A549 (cell line): Measurements from ENCODE around the gene CTNNAL1. TPM values are rescaled to one million over a fixed set of nuclear protein-coding genes. Genes with fewer than 3 reads are reported as not detected.

Experiments used
- ATAC-seq, 2 experiments: fragments of 200-7000 bp in 1 of 2; fragments of >200 bp in 1 of 2; cut with Nextera tagmentation in 1 of 2; cut with Tn5 transposase in 1 of 2; 3 replicates each; pipeline versions ENCODE4 v1.8.0 to v1.9.1; 2018 to 2020; ENCODE audit warnings: mild to moderate bottlenecking in 1 of 2, moderate library complexity in 1 of 2
- CTCF ChIA-PET: fragments of 300-600 bp; sonication (Branson Sonifier 250); formaldehyde crosslinking; extraction: SDS; loops from one replicate; lab custom pipeline; 2021; ENCODE audit warnings: antibody characterized with exemption, inconsistent platforms; lab: Yijun Ruan, JAX
- POLR2A ChIA-PET: fragments of 350-600 bp; formaldehyde crosslinking; extraction: SDS; loops from one replicate; lab custom pipeline; 2021; ENCODE audit warnings: antibody characterized with exemption, inconsistent platforms; lab: Yijun Ruan, JAX
- DNase-seq, 2 experiments: peaks; one replicate each; pipeline versions ENCODE4 v3.0.0 to v3.0.0-alpha.2; 2011 to 2016; ENCODE audit warnings: low read depth in 1 of 2, low spot score in 1 of 2
- FAIRE-seq: peaks from 2 replicates; lab custom pipeline; 2011; peaks lifted over from hg19 to GRCh38; lab: Jason Lieb, UNC
- H3K27ac ChIP-seq, 2 experiments: fragments of >200 bp; sonication (Bioruptor Twin); formaldehyde crosslinking; 3 replicates each; pipeline ENCODE4 v1.5.1; 2016 to 2017
- H3K4me1 ChIP-seq: fragments of >200 bp; sonication (Bioruptor Twin); formaldehyde crosslinking; 3 replicates; pipeline ENCODE4 v1.6.1; 2016
- H3K4me2 ChIP-seq: fragments of >200 bp; sonication (Bioruptor Twin); formaldehyde crosslinking; 3 replicates; pipeline ENCODE4 v1.6.1; 2016
- H3K4me3 ChIP-seq: fragments of >200 bp; sonication (Bioruptor Twin); formaldehyde crosslinking; 3 replicates; pipeline ENCODE4 v1.5.1; 2016
- H3K9me3 ChIP-seq: fragments of >200 bp; sonication (Bioruptor Twin); formaldehyde crosslinking; 3 replicates; pipeline ENCODE4 v1.6.1; 2016
- CBX2 ChIP-seq: fragments of 200-600 bp; sonication (generic); IDR thresholded peaks from 2 replicates; pipeline ENCODE4 v1.6.1; 2016; ENCODE audit warnings: low read depth, mild to moderate bottlenecking, borderline replicate concordance
- CBX8 ChIP-seq: fragments of 200-600 bp; sonication (generic); IDR thresholded peaks from 2 replicates; pipeline ENCODE4 v1.6.1; 2016
- CHD4 ChIP-seq: fragments of 200-600 bp; sonication (generic); IDR thresholded peaks from 2 replicates; pipeline ENCODE4 v1.6.1; 2016; ENCODE audit warnings: antibody characterized with exemption, mild to moderate bottlenecking, borderline replicate concordance
- EHF ChIP-seq: fragments of 250-450 bp; sonication (Bioruptor Pico); IDR thresholded peaks from 2 replicates; pipeline ENCODE4 v1.5.0; 2020; ENCODE audit warnings: mild to moderate bottlenecking
- EHMT2 ChIP-seq: fragments of 200-600 bp; sonication (generic); IDR thresholded peaks from 2 replicates; pipeline ENCODE4 v1.6.1; 2016; ENCODE audit warnings: antibody characterized with exemption, low read depth, mild to moderate bottlenecking, moderate library complexity
- EP300 ChIP-seq, 2 experiments: fragments of >200 bp; sonication (Bioruptor Twin); formaldehyde crosslinking; IDR thresholded peaks; 2 replicates in 1 of 2; 3 replicates in 1 of 2; pipeline ENCODE4 v1.6.1; 2016 to 2017
- FOSB ChIP-seq: fragments of 250-450 bp; sonication (Bioruptor Pico); IDR thresholded peaks from 2 replicates; pipeline ENCODE4 v1.5.0; 2020; ENCODE audit warnings: mild to moderate bottlenecking, moderate library complexity
- FOXS1 ChIP-seq: fragments of 250-450 bp; sonication (Bioruptor Pico); IDR thresholded peaks from 2 replicates; pipeline ENCODE4 v1.5.0; 2020; ENCODE audit warnings: mild to moderate bottlenecking, moderate library complexity
- GATA3 ChIP-seq: IDR thresholded peaks from 2 replicates; pipeline ENCODE4 v1.6.1; 2012; ENCODE audit warnings: borderline replicate concordance
- HEYL ChIP-seq: fragments of 250-450 bp; sonication (Bioruptor Pico); IDR thresholded peaks from 2 replicates; pipeline ENCODE4 v1.8.0; 2021; ENCODE audit warnings: mild to moderate bottlenecking, moderate library complexity
- HOXA7 ChIP-seq: fragments of 250-450 bp; sonication (Bioruptor Pico); IDR thresholded peaks from 2 replicates; pipeline ENCODE4 v1.5.0; 2020; ENCODE audit warnings: mild to moderate bottlenecking, moderate library complexity
- HOXB5 ChIP-seq: fragments of 250-450 bp; sonication (Bioruptor Pico); IDR thresholded peaks from 2 replicates; pipeline ENCODE4 v1.5.0; 2020; ENCODE audit warnings: mild to moderate bottlenecking, moderate library complexity
- JUN ChIP-seq, 2 experiments: fragments of >200 bp; sonication (Bioruptor Twin); formaldehyde crosslinking; IDR thresholded peaks; 2 replicates in 1 of 2; 3 replicates in 1 of 2; pipeline ENCODE4 v1.6.1; 2016 to 2017
- JUNB ChIP-seq: fragments of >200 bp; sonication (Bioruptor Twin); formaldehyde crosslinking; IDR thresholded peaks from 2 replicates; pipeline ENCODE4 v1.6.1; 2016
- MAFK ChIP-seq: fragments of 450-650 bp; IDR thresholded peaks from 2 replicates; pipeline ENCODE4 v1.6.1; 2014; ENCODE audit not compliant: partially characterized antibody
- MYC ChIP-seq: IDR thresholded peaks from 2 replicates; pipeline ENCODE4 v1.6.1; 2012; ENCODE audit warnings: mild to moderate bottlenecking, inconsistent platforms, low read length, improper control_type of control experiment, borderline replicate concordance
- NR3C1 ChIP-seq: fragments of >200 bp; sonication (Bioruptor Twin); formaldehyde crosslinking; IDR thresholded peaks from 3 replicates; pipeline ENCODE4 v1.6.1; 2017
- POLR2AphosphoS2 ChIP-seq: conservative IDR thresholded peaks from 2 replicates; pipeline ENCODE4 v1.6.1; 2012; ENCODE audit warnings: low read length, improper control_type of control experiment, inconsistent platforms
- SREBF2 ChIP-seq: fragments of 450-650 bp; IDR thresholded peaks from 2 replicates; pipeline ENCODE4 v1.6.1; 2014; ENCODE audit warnings: mild to moderate bottlenecking, moderate library complexity
- TFCP2L1 ChIP-seq: fragments of 250-450 bp; sonication (Bioruptor Pico); IDR thresholded peaks from 2 replicates; pipeline ENCODE4 v1.5.0; 2021; ENCODE audit warnings: mild to moderate bottlenecking
- WGBS: methylation state at CpG from one replicate; pipeline ENCODE4 v1.1.6; 2017; ENCODE audit errors: missing lambda C conversion rate; 5-methylcytosine and 5-hydroxymethylcytosine counted together
- polyA plus RNA-seq, 4 experiments: library from polyadenylated mRNA; depleted of rRNA in 3 of 4; stranded (reverse); fragments of >200 nt; fragmentation: RNase III in 1 of 4; extraction: RNeasy Plus Mini Kit Qiagen cat#74134 plus additional on column Dnase treatment in 1 of 4; gene quantifications; 2 replicates in 3 of 4; 3 replicates in 1 of 4; pipeline ENCODE4 v1.2.3, GENCODE V29; 2011 to 2017
- TF ChIP-seq, protein P1 (sequence below): fragments of >200 bp; sonication (Bioruptor Twin); formaldehyde crosslinking; IDR thresholded peaks from 2 replicates; pipeline ENCODE4 v1.6.1; 2016
- TF ChIP-seq, protein P2 (sequence below): fragments of 200-600 bp; sonication (generic); IDR thresholded peaks from 2 replicates; pipeline ENCODE4 v1.6.1; 2016; ENCODE audit warnings: antibody characterized with exemption, mild to moderate bottlenecking, moderate library complexity
- TF ChIP-seq, protein P3 (sequence below): fragments of >200 bp; sonication (Bioruptor Twin); formaldehyde crosslinking; IDR thresholded peaks from 3 replicates; pipeline ENCODE4 v1.5.1; 2016

CTNNAL1 gene
- polyA plus RNA-seq, 2 of the 4 experiments (the other 2 are of a cell fraction), result 43.8 to 63.6 TPM

DNA sequence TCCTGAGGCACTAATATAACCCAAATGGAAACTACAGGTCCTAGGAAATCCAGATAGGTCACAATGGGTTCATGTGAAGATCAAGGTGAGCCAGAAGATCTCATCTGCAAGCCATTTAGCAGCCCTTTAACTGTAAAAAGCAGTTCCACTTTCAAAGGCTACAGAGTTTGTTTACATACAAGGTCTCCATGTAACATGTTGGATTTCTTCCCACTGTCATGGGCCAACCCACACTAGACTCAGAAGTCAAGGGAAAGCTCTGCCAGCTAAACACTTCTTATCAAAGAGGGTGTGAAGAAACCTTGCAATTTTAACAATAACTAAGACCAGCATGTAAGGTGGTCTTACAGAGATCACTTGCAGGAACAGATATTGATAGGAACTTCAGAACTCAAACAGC is 3.8 kb upstream of the CTNNAL1 start:
- Histone ChIP-seq H3K4me2 (no peak overlapping the region), H3K4me1 (peaks cover 15% of the 10 kb centered on the region), H3K27ac (no peak overlapping the region), H3K9me3 (no peaks in the 10 kb centered on the region), H3K4me3 (no peak overlapping the region)
- POLR2A ChIA-PET, result no interaction called here
- CTCF ChIA-PET, result interaction anchor here (0.6 to 1.5 kb wide), 3 partner anchors 14 to 61 kb away, joined by 3 read pairs; no protein-coding TSS in a partner anchor
- ATAC-seq, result no peak
- no peak for FAIRE-seq
- TF ChIP-seq CBX2 (no peak), EHF (CRISPR knock-in tag) (no peak), EHMT2 (no peak), HOXB5 (CRISPR knock-in tag) (no peak), FOXS1 (CRISPR knock-in tag) (no peak), EP300 (IDR thresholded peaks at IDR 0.05) (no peak), JUN (IDR thresholded peaks at IDR 0.05) (no peak), HOXA7 (no peak), MYC (no peak), POLR2AphosphoS2 (no peak), HEYL (no peak), SREBF2 (no peak), MAFK (no peak), FOSB (no peak)
- TF ChIP-seq, protein P1, sequence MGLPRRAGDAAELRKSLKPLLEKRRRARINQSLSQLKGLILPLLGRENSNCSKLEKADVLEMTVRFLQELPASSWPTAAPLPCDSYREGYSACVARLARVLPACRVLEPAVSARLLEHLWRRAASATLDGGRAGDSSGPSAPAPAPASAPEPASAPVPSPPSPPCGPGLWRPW, result no peak
- DNase-seq, result no peak

DNA sequence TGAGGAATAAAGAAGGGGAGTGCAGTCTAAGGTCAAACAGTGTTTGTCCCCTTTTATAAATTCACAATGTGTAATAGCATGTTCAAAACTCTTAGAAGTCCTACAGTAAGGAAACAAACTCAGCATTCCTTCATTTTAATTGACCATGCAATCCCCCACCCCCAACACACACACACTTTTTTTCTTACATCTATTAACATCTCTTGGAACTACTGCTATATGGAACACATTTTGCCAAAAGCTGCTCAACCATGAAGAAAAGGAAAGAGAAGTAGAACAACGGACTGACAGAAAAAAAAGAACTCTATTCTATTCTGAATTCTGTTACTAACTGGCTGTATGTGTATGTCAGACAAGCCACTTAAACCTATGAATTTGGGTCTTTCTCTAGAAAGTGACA is 2.8 kb upstream of the CTNNAL1 start:
- Histone ChIP-seq H3K4me2 (no peak overlapping the region), H3K9me3 (no peaks in the 10 kb centered on the region), H3K27ac (no peak overlapping the region), H3K4me3 (no peak overlapping the region), H3K4me1 (peaks cover 20% of the 10 kb centered on the region)
- TF ChIP-seq EP300 (IDR thresholded peaks at IDR 0.05) (no peak), FOXS1 (CRISPR knock-in tag) (no peak), GATA3 (no peak), CHD4 (no peak), MAFK (no peak), NR3C1 (no peak), POLR2AphosphoS2 (no peak), HEYL (no peak), JUN (IDR thresholded peaks at IDR 0.05) (no peak), CBX8 (no peak), JUNB (no peak), TFCP2L1 (no peak), FOSB (no peak)
- TF ChIP-seq, protein P2, sequence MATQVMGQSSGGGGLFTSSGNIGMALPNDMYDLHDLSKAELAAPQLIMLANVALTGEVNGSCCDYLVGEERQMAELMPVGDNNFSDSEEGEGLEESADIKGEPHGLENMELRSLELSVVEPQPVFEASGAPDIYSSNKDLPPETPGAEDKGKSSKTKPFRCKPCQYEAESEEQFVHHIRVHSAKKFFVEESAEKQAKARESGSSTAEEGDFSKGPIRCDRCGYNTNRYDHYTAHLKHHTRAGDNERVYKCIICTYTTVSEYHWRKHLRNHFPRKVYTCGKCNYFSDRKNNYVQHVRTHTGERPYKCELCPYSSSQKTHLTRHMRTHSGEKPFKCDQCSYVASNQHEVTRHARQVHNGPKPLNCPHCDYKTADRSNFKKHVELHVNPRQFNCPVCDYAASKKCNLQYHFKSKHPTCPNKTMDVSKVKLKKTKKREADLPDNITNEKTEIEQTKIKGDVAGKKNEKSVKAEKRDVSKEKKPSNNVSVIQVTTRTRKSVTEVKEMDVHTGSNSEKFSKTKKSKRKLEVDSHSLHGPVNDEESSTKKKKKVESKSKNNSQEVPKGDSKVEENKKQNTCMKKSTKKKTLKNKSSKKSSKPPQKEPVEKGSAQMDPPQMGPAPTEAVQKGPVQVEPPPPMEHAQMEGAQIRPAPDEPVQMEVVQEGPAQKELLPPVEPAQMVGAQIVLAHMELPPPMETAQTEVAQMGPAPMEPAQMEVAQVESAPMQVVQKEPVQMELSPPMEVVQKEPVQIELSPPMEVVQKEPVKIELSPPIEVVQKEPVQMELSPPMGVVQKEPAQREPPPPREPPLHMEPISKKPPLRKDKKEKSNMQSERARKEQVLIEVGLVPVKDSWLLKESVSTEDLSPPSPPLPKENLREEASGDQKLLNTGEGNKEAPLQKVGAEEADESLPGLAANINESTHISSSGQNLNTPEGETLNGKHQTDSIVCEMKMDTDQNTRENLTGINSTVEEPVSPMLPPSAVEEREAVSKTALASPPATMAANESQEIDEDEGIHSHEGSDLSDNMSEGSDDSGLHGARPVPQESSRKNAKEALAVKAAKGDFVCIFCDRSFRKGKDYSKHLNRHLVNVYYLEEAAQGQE, result no peak
- TF ChIP-seq, protein P3, sequence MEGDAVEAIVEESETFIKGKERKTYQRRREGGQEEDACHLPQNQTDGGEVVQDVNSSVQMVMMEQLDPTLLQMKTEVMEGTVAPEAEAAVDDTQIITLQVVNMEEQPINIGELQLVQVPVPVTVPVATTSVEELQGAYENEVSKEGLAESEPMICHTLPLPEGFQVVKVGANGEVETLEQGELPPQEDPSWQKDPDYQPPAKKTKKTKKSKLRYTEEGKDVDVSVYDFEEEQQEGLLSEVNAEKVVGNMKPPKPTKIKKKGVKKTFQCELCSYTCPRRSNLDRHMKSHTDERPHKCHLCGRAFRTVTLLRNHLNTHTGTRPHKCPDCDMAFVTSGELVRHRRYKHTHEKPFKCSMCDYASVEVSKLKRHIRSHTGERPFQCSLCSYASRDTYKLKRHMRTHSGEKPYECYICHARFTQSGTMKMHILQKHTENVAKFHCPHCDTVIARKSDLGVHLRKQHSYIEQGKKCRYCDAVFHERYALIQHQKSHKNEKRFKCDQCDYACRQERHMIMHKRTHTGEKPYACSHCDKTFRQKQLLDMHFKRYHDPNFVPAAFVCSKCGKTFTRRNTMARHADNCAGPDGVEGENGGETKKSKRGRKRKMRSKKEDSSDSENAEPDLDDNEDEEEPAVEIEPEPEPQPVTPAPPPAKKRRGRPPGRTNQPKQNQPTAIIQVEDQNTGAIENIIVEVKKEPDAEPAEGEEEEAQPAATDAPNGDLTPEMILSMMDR, result no peak
- TF ChIP-seq, protein P1, result no peak
- FAIRE-seq (no peak), ATAC-seq (no peak), DNase-seq (no peak)
- CTCF ChIA-PET, result interaction anchor here (1.1 kb wide), 1 partner anchor 23 kb away, joined by 3 read pairs; no protein-coding TSS in a partner anchor
- POLR2A ChIA-PET, result no interaction called here
- 89% methylated on average over 1 of the region's 1 CpG for WGBS
